CD4-positive, CD25-positive, alpha-beta regulatory T cell (primary cell): ENCODE results near the gene MYO1F. TPM values are rescaled to one million over a fixed set of nuclear protein-coding genes. Genes with fewer than 3 reads are reported as not detected.
"Not testable (repeated sequence)": the region's sequence is repeated elsewhere in the genome, so short reads cannot be mapped to it uniquely, and the experiment has no call there.

Experiments used
- ATAC-seq, 2 donors: fragments of 150-1000 bp; cut with Tn5 transposase; one replicate each; pipeline ENCODE4 v1.10.0; 2021; ENCODE audit warnings: low read depth in 2 of 2, moderate number of reproducible peaks in 2 of 2, moderate library complexity in 1 of 2
- DNase-seq, 3 donors: peaks; one replicate each; pipeline versions ENCODE4 v3.0.0 to v3.0.0-alpha.2; 2012 to 2022; ENCODE audit warnings: mixed read lengths in 1 of 3
- H3K27ac ChIP-seq: one replicate; pipeline ENCODE4 v1.7.0; 2013; ENCODE audit warnings: mild to moderate bottlenecking, low read length; ENCODE audit not compliant: insufficient read depth, poor library complexity, severe bottlenecking
- H3K27me3 ChIP-seq: one replicate; pipeline ENCODE4 v1.7.0; 2013; ENCODE audit warnings: low read length; ENCODE audit not compliant: control insufficient read depth, insufficient read depth
- H3K36me3 ChIP-seq: one replicate; pipeline ENCODE4 v1.7.0; 2013; ENCODE audit warnings: mild to moderate bottlenecking, low read length, moderate library complexity; ENCODE audit not compliant: control insufficient read depth, insufficient read depth
- H3K4me1 ChIP-seq: 2 replicates; pipeline ENCODE4 v1.7.0; 2013; ENCODE audit warnings: mild to moderate bottlenecking, low read length; ENCODE audit not compliant: insufficient read depth, control insufficient read depth, poor library complexity, severe bottlenecking
- H3K4me3 ChIP-seq: one replicate; pipeline ENCODE4 v1.7.0; 2013; ENCODE audit warnings: low read depth, mild to moderate bottlenecking, low read length, moderate library complexity
- H3K9me3 ChIP-seq, 2 experiments: 1 replicate in 1 of 2; 2 replicates in 1 of 2; pipeline ENCODE4 v1.7.0; 2013; ENCODE audit warnings: low read length in 2 of 2, mild to moderate bottlenecking in 1 of 2, moderate library complexity in 1 of 2; ENCODE audit not compliant: control insufficient read depth in 2 of 2
- H3K27ac Mint-ChIP-seq, 3 donors: one replicate each; pipeline ENCODE4 v1.8.0; 2020 to 2022; ENCODE audit warnings: mild to moderate bottlenecking in 3 of 3, mixed read lengths in 3 of 3, moderate library complexity in 2 of 3
- H3K27me3 Mint-ChIP-seq: one replicate; pipeline ENCODE4 v1.8.0; 2022; ENCODE audit warnings: mild to moderate bottlenecking, mixed read lengths
- H3K36me3 Mint-ChIP-seq: one replicate; pipeline ENCODE4 v1.8.0; 2020; ENCODE audit warnings: mixed read lengths
- H3K4me1 Mint-ChIP-seq, 4 donors: one replicate each; pipeline ENCODE4 v1.8.0; 2020 to 2022; ENCODE audit warnings: mixed read lengths in 4 of 4, mild to moderate bottlenecking in 1 of 4
- H3K4me3 Mint-ChIP-seq, 4 donors: one replicate each; pipeline ENCODE4 v1.8.0; 2020 to 2022; ENCODE audit warnings: mild to moderate bottlenecking in 4 of 4, mixed read lengths in 4 of 4, moderate library complexity in 3 of 4
- H3K9me3 Mint-ChIP-seq, 7 donors: one replicate each; pipeline ENCODE4 v1.8.0; 2020 to 2022; ENCODE audit warnings: mixed read lengths in 7 of 7, mild to moderate bottlenecking in 3 of 7, moderate library complexity in 2 of 7
- polyA plus RNA-seq, 4 donors: library from polyadenylated mRNA; unstranded; fragments of 300-500 nt; fragmentation: Illumina TruSeq; gene quantifications; one replicate each; pipeline ENCODE4 v1.2.3, GENCODE V29; 2021
- total RNA-seq: library from RNA; stranded (reverse); gene quantifications from one replicate; pipeline ENCODE4 v1.2.3, GENCODE V29; 2022

MYO1F gene
- total and polyA plus RNA-seq, 5 donors from 2014 or later: 45.3 to 289 (median 74.0) TPM

GRCh38 chr19:8558325-8558724 lies 18.9 kb downstream of the MYO1F start:
- Mint-ChIP-seq H3K4me3 (no peak overlapping the region), H3K27ac (peak overlapping the region in 2 of 3 donors; percentile 82 to 90), H3K4me1 (peaks cover 0 to 35% (median 19%) of the 10 kb centered on the region in 4 donors), H3K27me3 (no peaks in the 10 kb centered on the region), H3K36me3 (peaks cover 7% of the 10 kb centered on the region), H3K9me3 (no peaks in the 10 kb centered on the region)
- H3K4me1 ChIP-seq: no peaks in the 10 kb centered on the region
- no peak for ATAC-seq
- H3K36me3 ChIP-seq: peaks cover 32% of the 10 kb centered on the region
- no peak overlapping the region for H3K4me3 ChIP-seq
- no peak for DNase-seq
- H3K27ac ChIP-seq: no peak overlapping the region
- no peaks in the 10 kb centered on the region for H3K27me3 ChIP-seq
- no peaks in the 10 kb centered on the region for H3K9me3 ChIP-seq

GRCh38 chr19:8557642-8558238 lies 19.5 kb downstream of the MYO1F start:
- ATAC-seq (no peak), DNase-seq (no peak)
- no peaks in the 10 kb centered on the region for H3K27me3 ChIP-seq
- peak overlapping the region; percentile 63 to 90 (median 82) for H3K27ac Mint-ChIP-seq
- no peaks in the 10 kb centered on the region for H3K27me3 Mint-ChIP-seq
- peaks cover 0 to 37% (median 19%) of the 10 kb centered on the region in 4 donors for H3K4me1 Mint-ChIP-seq
- H3K36me3 Mint-ChIP-seq: peaks cover 12% of the 10 kb centered on the region
- H3K9me3 ChIP-seq: no peaks in the 10 kb centered on the region
- H3K4me3 Mint-ChIP-seq: peak overlapping the region in 1 of 4 donors; percentile 35
- H3K4me3 ChIP-seq: no peak overlapping the region
- H3K4me1 ChIP-seq: no peaks in the 10 kb centered on the region
- H3K9me3 Mint-ChIP-seq: no peaks in the 10 kb centered on the region
- H3K27ac ChIP-seq: no peak overlapping the region
- H3K36me3 ChIP-seq: peaks cover 37% of the 10 kb centered on the region

DNA sequence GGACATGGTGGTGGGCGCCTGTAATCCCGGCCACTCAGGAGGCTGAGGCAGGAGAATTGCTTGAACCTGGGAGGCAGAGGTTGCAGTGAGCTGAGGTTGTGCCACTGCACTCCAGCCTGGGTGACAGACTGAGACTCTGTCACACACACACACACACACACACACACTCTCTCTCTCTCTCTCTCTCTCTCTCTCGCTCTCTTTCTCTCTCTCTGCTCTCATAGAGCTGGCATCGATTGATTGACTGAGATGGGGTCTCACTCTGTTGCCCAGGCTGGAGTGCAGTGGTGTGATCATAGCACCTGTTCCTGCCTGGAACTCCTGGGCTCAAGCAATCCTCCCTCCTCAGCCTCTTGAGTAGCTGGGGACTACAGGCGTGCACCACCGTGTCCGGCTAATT lies 23.5 kb downstream of the MYO1F start:
- DNase-seq, H3K4me3 Mint-ChIP-seq, H3K4me1 ChIP-seq, H3K27me3 ChIP-seq, ATAC-seq, H3K4me3 ChIP-seq, H3K27ac ChIP-seq, H3K27me3 Mint-ChIP-seq, H3K9me3 ChIP-seq, H3K9me3 Mint-ChIP-seq: not testable (repeated sequence)
- peaks cover 0 to 23% (median 16%) of the 10 kb centered on the region in 4 donors for H3K4me1 Mint-ChIP-seq
- H3K36me3 ChIP-seq: peaks cover 57% of the 10 kb centered on the region
- H3K27ac Mint-ChIP-seq: peak overlapping the region in 2 of 3 donors; percentile 71 to 86
- H3K36me3 Mint-ChIP-seq: peaks cover 23% of the 10 kb centered on the region

GRCh38 chr19:8552810-8553209 lies 24.4 kb downstream of the MYO1F start:
- H3K4me3 Mint-ChIP-seq: no peak overlapping the region
- peaks cover 0 to 14% (median 7%) of the 10 kb centered on the region in 4 donors for H3K4me1 Mint-ChIP-seq
- no peak for DNase-seq
- ATAC-seq: no peak
- H3K4me1 ChIP-seq: no peaks in the 10 kb centered on the region
- peaks cover 54% of the 10 kb centered on the region for H3K36me3 ChIP-seq
- H3K9me3 ChIP-seq: no peaks in the 10 kb centered on the region
- H3K27ac Mint-ChIP-seq: peak overlapping the region in 2 of 3 donors; percentile 42 to 56
- H3K9me3 Mint-ChIP-seq: no peaks in the 10 kb centered on the region
- no peaks in the 10 kb centered on the region for H3K27me3 ChIP-seq
- peaks cover 23% of the 10 kb centered on the region for H3K36me3 Mint-ChIP-seq
- no peaks in the 10 kb centered on the region for H3K27me3 Mint-ChIP-seq
- no peak overlapping the region for H3K27ac ChIP-seq
- no peak overlapping the region for H3K4me3 ChIP-seq

- no peaks in the 10 kb centered on the region for H3K27me3 ChIP-seq
- no peak overlapping the region for H3K4me3 ChIP-seq
- H3K4me1 Mint-ChIP-seq: peaks cover 0 to 8% (median 4%) of the 10 kb centered on the region in 4 donors
- no peak overlapping the region for H3K27ac Mint-ChIP-seq
- H3K36me3 ChIP-seq: peaks cover 68% of the 10 kb centered on the region
- no peaks in the 10 kb centered on the region for H3K4me1 ChIP-seq
- H3K9me3 Mint-ChIP-seq: no peaks in the 10 kb centered on the region
- H3K4me3 Mint-ChIP-seq: no peak overlapping the region
- no peaks in the 10 kb centered on the region for H3K27me3 Mint-ChIP-seq
- no peak for DNase-seq
- no peak overlapping the region for H3K27ac ChIP-seq
- no peak for ATAC-seq
- no peaks in the 10 kb centered on the region for H3K9me3 ChIP-seq
- peaks cover 25% of the 10 kb centered on the region for H3K36me3 Mint-ChIP-seq
Measured at GRCh38 chr19:8550070-8550469, 27.2 kb downstream of the MYO1F start.

DNA sequence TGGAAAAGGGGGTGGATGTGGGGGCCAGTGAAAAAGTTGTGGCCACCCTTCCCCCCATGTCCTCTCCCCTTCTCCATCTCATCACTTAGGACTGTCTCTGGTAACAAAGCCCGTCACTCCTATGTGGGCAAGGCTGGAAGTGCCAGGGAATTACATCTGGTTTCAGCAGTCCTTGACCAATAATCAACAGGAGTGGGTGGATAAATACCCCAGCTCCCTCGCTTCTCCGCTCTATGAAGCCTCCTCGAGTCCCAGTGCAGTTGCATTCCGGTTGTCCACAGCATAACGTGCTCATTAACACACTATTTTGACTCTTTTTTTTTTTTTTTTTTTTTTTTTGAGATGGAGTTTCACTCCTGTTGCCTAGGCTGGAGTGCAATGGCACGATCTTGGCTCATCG lies 31.5 kb downstream of the MYO1F start:
- Histone ChIP-seq H3K27me3 (no peaks in the 10 kb centered on the region), H3K4me1 (no peaks in the 10 kb centered on the region), H3K9me3 (no peaks in the 10 kb centered on the region), H3K4me3 (no peak overlapping the region), H3K36me3 (peaks cover 48% of the 10 kb centered on the region), H3K27ac (no peak overlapping the region)
- no peak overlapping the region for H3K27ac Mint-ChIP-seq
- no peaks in the 10 kb centered on the region for H3K27me3 Mint-ChIP-seq
- DNase-seq (no peak), ATAC-seq (no peak)
- peaks cover 2% of the 10 kb centered on the region for H3K36me3 Mint-ChIP-seq
- H3K4me1 Mint-ChIP-seq: no peaks in the 10 kb centered on the region
- no peaks in the 10 kb centered on the region for H3K9me3 Mint-ChIP-seq
- H3K4me3 Mint-ChIP-seq: no peak overlapping the region

- Histone ChIP-seq H3K9me3 (no peaks in the 10 kb centered on the region), H3K4me3 (no peak overlapping the region), H3K36me3 (peaks cover 47% of the 10 kb centered on the region), H3K27ac (no peak overlapping the region), H3K4me1 (no peaks in the 10 kb centered on the region), H3K27me3 (no peaks in the 10 kb centered on the region)
- DNase-seq: no peak
- ATAC-seq: no peak
- Mint-ChIP-seq H3K27ac (no peak overlapping the region), H3K4me3 (no peak overlapping the region), H3K36me3 (peaks cover 2% of the 10 kb centered on the region), H3K27me3 (no peaks in the 10 kb centered on the region), H3K9me3 (no peaks in the 10 kb centered on the region), H3K4me1 (no peaks in the 10 kb centered on the region)
Measured at GRCh38 chr19:8544168-8544567, 33.1 kb downstream of the MYO1F start.

DNA sequence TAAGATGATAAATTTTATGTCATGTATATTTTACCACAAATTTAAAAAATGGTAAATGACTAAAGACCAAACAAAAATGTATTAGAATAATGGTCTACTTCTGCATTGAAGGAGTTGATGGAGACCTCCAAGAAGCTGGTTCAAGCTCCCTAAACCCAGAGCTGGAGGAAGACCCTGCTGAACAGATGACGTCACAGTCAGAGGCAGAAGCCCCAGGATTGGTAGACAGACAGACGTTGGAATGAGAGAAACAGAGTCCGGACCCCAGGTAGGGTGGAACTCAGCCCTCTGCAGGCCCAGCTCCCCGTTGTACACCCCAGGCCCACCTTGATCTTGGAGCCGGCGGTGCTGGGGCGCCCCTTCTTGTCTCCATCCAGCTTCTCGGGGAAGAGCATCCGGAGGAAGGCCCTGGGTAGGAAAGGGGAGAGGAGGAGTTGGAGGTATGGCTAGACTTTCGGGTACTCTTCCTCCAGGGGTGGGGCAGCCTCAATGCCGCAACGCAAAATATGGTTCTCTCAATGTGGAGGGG lies 37.6 kb downstream of the MYO1F start:
- peaks cover 50% of the 10 kb centered on the region for H3K36me3 ChIP-seq
- Mint-ChIP-seq H3K9me3 (no peaks in the 10 kb centered on the region), H3K4me1 (no peaks in the 10 kb centered on the region), H3K36me3 (peaks cover 4% of the 10 kb centered on the region), H3K4me3 (no peak overlapping the region), H3K27ac (no peak overlapping the region), H3K27me3 (no peaks in the 10 kb centered on the region)
- no peaks in the 10 kb centered on the region for H3K27me3 ChIP-seq
- H3K4me1 ChIP-seq: no peaks in the 10 kb centered on the region
- H3K4me3 ChIP-seq: no peak overlapping the region
- ATAC-seq (no peak), DNase-seq (no peak)
- H3K9me3 ChIP-seq: no peaks in the 10 kb centered on the region
- H3K27ac ChIP-seq: no peak overlapping the region
